NCI-H187 treated with DMSO at 0.1 percent for 48 hours (cell line): ENCODE measurements around the gene ATCAY.
"Not testable (repeated sequence)": the region's sequence is repeated elsewhere in the genome, so short reads cannot be mapped to it uniquely, and the experiment has no call there.

Source experiments
- DNase-seq: peaks from one replicate; lab custom pipeline; 2025; lab: John Stamatoyannopoulos, UW

The ATCAY gene

DNA sequence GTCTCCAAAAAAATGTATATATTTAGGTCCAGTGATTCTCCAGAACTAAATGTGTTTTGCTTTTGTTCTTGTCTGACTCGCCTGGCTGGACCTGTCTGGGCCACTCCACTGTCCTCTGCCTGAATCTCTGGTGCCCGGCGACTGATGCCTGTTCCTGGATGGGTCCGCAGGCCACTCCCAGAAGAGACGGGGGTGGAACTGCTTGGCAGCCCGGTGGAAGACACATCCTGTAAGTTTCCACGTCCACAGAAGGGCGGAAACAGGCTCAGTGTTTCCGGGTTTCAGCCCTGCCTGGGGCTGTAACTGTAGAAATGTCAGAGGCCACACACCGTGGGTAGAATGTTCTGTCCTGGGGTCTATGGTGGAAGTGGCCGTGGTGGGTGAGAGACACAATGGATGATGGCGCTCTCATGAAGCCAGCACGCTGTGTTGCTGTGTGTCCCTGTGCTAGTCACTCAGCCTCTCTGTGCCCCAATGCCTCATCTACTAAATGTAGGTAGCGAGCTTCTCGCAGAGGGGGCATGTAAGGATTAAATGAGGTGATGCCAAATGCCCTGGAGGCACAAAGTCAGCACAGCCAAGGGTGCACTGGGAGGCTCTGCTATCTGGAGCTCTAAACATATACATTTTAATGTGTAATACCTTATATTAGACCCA lies 22.0 kb downstream of the ATCAY start:
- no peak for DNase-seq

DNA sequence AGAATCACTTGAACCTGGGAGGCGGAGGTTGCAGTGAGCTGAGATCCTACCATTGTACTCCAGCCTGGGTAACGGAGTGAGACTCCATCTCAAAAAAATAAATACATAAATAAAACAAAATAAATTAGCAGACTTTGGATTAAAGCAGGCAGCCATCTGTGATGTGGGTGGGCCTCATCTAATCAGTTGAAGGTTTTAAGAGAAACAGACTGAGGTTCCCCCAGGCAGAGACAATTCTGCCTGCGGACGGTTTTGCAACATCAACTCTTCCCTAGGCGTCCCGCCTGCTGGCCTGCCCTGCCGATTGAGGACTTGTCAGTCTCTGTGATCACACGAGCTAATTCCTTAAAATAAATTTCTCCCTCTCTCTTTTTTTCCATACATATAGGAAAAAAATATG lies 23.7 kb downstream of the ATCAY start:
- DNase-seq = no peak

DNA sequence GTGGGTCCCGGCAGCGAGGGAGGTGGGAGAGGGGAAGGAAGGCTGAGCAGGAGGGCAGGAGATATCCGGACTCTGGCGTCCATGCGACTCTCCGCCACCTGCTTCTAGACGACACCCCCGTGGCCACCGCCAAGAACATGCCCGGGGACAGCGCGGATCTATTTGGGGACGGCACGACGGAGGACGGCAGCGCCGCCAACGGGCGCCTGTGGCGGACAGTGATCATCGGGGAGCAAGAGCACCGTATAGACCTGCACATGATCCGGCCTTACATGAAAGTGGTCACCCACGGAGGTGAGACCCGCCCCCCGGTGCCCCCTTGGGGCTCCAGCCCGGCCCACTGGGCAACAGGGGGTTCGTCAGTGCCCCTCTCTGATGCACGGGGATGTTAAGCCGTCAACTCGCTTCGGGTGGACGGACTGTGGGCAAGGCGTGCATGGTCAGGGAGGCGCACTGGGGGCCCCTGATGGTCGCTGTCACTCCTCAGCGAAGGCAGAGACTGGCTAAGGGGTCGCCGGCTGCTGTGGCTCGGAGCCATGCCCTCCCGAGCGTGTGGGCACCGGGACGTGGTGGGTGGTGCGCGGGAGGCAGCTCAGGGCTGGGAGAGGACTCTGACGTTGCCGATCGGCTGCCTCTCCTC lies 27.3 kb downstream of the ATCAY start:
- DNase-seq = no peak

GRCh38 chr19:3908266-3909054 lies 28.0 kb downstream of the ATCAY start:
- no peak for DNase-seq

DNA sequence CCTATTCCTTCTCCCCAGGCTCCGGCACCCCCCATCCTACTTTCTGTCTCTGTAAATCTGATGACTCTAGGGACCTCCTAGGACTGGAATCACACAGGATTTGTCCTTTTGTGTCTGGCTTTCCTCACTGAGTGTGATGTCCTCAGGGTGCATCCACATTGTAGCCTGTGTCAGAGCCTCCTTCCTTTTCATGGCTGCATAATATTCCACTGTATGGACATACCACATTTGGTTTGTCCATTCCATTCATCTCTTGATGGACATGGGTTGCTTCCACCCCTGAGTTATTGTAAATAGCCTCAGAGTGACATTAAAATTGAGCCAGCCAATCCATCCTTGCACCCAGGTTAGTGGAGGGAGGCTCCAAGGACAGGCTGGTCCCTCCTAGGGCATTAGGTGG lies 29.6 kb downstream of the ATCAY start:
- no peak for DNase-seq

GRCh38 chr19:3914199-3914598 lies 33.7 kb downstream of the ATCAY start:
- DNase-seq = no peak

- DNase-seq = no peak
Measured at GRCh38 chr19:3916033-3916432, 35.5 kb downstream of the ATCAY start.

- DNase-seq = no peak
Measured at GRCh38 chr19:3919793-3920192, 39.3 kb downstream of the ATCAY start.

DNA sequence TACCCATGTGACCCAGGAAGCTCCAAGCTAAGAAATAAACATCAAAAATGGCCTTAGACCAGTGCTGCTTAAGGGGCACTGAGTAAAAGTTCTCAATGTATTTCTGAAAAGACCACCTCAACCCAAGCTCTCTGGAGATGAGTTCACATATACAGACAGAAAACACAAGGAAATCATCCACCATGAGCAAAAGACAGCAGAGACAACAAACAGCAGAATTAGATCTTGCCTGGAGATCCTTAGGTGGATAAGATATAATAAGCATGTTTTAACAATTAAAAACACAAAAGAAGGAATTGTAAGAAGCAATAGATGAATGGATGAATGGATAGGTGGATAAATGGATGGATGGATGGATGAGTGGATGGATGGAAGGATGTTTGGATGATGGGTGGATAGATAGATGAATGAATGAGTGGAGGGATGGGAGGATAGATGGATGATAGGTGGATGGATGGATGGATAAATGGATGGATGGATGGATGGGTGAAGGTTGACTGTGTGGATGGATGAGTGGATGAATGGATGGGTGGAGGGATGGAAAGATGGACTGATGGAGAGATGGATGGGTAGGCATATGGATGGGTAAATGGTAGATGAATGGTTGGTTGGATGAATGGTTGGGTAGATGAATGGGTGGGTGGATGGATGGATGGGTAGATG lies 42.7 kb downstream of the ATCAY start:
- no peak for DNase-seq

DNA sequence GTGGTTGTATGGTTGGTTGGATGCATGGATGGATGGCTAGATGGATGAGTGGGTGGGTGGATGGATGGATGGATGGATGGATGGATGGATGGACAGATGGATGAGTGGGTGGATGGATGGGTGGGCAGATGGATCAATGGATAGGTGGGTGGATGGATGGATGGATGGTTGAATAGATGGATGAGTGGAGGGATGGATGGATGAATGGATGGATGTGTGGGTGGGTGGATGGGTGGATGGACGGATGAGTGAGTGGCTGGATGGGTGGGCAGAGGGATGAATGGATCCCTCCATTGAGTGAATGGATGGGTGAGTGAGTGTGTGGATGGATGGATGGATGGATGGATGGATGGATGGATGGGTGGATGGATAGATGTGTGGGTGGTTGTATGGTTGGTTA lies 43.4 kb downstream of the ATCAY start:
- DNase-seq = no peak

DNA sequence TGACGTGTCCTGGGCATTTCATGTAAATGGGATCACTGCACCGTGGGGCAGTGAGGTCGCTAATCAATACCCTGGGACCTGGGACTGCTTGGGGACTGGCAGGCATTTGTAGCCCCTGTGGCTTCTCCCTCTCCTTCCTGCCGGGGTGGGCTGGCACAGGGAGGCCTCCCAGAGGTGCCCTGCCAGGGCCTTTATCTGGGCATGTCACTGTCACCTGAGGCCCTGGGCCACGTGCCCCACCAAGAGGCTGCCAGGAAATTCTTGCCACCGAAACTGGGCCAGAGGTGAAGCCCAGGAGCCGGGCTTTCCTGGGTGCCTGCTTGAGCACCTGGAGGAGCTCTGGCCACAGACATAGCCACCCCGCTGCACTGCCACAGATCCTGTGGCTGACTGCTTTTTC lies 50.6 kb downstream of the ATCAY start:
- no peak for DNase-seq

GRCh38 chr19:3932931-3933810 lies 52.7 kb downstream of the ATCAY start, which contains the start of gene NMRK2:
Gene NMRK2 (plus strand): TSS chr19:3933069. CDS start chr19:3933672, 603 bp downstream.
- no peak for DNase-seq

GRCh38 chr19:3936506-3937442 lies 56.3 kb downstream of the ATCAY start:
- no peak for DNase-seq

DNA sequence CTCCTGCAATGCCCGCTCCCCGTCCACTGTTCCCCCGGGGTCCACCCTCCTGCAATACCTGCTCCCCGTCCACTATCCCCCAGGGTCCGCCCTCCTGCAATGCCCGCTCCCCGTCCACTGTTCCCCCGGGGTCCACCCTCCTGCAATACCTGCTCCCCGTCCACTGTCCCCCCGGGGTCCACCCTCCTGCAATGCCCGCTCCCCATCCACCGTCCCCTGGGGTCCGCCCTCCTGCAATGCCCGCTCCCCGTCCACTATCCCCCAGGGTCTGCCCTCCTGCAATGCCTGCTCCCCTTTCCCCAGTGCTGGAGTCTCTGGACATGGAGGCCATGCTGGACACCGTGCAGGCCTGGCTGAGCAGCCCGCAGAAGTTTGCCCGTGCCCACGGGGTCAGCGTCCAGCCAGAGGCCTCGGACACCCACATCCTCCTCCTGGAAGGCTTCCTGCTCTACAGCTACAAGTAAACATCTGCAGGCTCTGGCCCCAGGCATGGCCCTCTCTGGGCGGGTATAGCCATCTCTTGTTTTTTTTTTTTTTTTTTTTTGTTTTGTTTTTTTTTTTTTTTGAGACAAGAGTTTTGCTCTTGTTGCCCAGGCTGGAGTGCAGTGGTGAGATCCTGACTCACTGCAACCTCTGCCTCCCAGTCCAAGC lies 57.9 kb downstream of the ATCAY start:
- DNase-seq = not testable (repeated sequence)

GRCh38 chr19:3942790-3943409 lies 62.4 kb downstream of the ATCAY start:
- DNase-seq = no peak

- no peak for DNase-seq
Measured at GRCh38 chr19:3944018-3944721, 63.7 kb downstream of the ATCAY start.

DNA sequence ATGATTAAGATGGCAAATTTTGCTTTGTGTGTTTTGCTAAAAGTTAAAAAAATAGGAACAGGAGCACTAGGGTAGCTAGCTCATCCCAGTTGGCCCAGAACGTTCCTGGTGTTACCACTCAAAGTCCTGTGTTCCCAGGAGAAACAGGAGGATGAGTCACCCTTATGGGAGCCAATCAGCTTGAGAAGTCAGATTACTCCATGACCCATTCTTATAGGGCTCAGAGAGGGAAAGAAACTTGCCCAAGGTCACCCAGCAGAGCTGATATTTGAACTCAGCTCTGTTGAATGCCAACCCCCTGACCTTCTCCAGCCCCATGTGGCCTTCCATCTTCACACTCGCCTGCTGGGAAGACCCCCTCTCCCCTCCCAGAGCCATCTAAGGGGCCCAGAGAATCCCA lies 65.4 kb downstream of the ATCAY start:
- DNase-seq = no peak

GRCh38 chr19:3947316-3947933 lies 66.9 kb downstream of the ATCAY start:
- not testable (repeated sequence) for DNase-seq
